ENCODE measurements around the gene LGALS3BP. TPM values are rescaled to one million over a fixed set of nuclear protein-coding genes. Genes with fewer than 3 reads are reported as not detected.

The LGALS3BP gene
- total and polyA plus RNA-seq, 2 experiments from 2014 or later: 15.1 to 36.5 TPM

GRCh38 chr17:78922816-78923498, 56.8 kb downstream of the LGALS3BP start:
- Mint-ChIP-seq H3K36me3 (ENCODE audit: low read depth) (no peaks in the 10 kb centered on the region; the same call in 2 of the 3 replicates), H3K9me3 (no peaks in the 10 kb centered on the region), H3K4me1 (peaks cover 28% of the 10 kb centered on the region), H3K27ac (no peak overlapping the region; the same call in 1 of the 2 replicates), H3K27me3 (ENCODE audit: insufficient read depth, low read depth, poor library complexity) (peaks cover 10% of the 10 kb centered on the region), H3K4me3 (peak overlapping the region; percentile 73)
- no peak overlapping the region for H2AFZ ChIP-seq
- 0 out of 2 replicates have a peak, but pooled peaks cover 3% of the 10 kb centered on the region for H3K36me3 ChIP-seq (ENCODE audit: insufficient read depth)
- TF ChIP-seq ZNF114 (CRISPR knock-in tag; IDR thresholded peaks at IDR 0.05) (no peak), CTCF (conservative IDR thresholded peaks at IDR 0.05; ENCODE audit: low read depth in 2 of 2) (no peak), POLR2AphosphoS5 (IDR thresholded peaks at IDR 0.05; ENCODE audit: low read depth) (no peak), STAT1 (IDR thresholded peaks at IDR 0.05; ENCODE audit: unreplicated experiment) (no peak), EZH2 (IDR thresholded peaks at IDR 0.05; ENCODE audit: low read depth, unreplicated experiment) (no peak), ZNF331 (CRISPR knock-in tag; IDR thresholded peaks at IDR 0.05; ENCODE audit: low read depth) (no peak), CREB1 (CRISPR knock-in tag; IDR thresholded peaks at IDR 0.05; ENCODE audit: low read depth) (no peak), REST (IDR thresholded peaks at IDR 0.05; ENCODE audit: unreplicated experiment) (no peak), NANOG (IDR thresholded peaks at IDR 0.05; ENCODE audit: borderline replicate concordance) (no peak), EZH2phosphoT487 (IDR thresholded peaks at IDR 0.05; ENCODE audit: unreplicated experiment) (no peak), JUNB (IDR thresholded peaks at IDR 0.05; ENCODE audit: unreplicated experiment) (no peak), ZNF462 (CRISPR knock-in tag; IDR thresholded peaks at IDR 0.05) (no peak)
- TF ChIP-seq, protein P1, sequence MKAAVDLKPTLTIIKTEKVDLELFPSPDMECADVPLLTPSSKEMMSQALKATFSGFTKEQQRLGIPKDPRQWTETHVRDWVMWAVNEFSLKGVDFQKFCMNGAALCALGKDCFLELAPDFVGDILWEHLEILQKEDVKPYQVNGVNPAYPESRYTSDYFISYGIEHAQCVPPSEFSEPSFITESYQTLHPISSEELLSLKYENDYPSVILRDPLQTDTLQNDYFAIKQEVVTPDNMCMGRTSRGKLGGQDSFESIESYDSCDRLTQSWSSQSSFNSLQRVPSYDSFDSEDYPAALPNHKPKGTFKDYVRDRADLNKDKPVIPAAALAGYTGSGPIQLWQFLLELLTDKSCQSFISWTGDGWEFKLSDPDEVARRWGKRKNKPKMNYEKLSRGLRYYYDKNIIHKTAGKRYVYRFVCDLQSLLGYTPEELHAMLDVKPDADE (IDR thresholded peaks at IDR 0.05): no peak
- no peak overlapping the region for H3K27ac ChIP-seq (ENCODE audit: low read depth)
- H3K4me3 ChIP-seq: peak overlapping the region; percentile 75; the same call in 1 of the 2 replicates
- H3K9me2 ChIP-seq (ENCODE audit: insufficient read depth): no peaks in the 10 kb centered on the region
- H3K79me2 ChIP-seq (replicated peaks; ENCODE audit: insufficient read depth): peaks cover 51% of the 10 kb centered on the region
- H3K4me2 ChIP-seq: peak overlapping the region; percentile 97
- H3K4me1 ChIP-seq (ENCODE audit: insufficient read depth): peaks cover 13% of the 10 kb centered on the region
- ATAC-seq: no peak
- 0 out of 2 replicates have a peak, but pooled peaks cover 3% of the 10 kb centered on the region for H3F3A ChIP-seq (replicated peaks; ENCODE audit: low read depth)
- H3K27me3 ChIP-seq (ENCODE audit: insufficient read depth): no peaks in the 10 kb centered on the region
- peaks cover 23% of the 10 kb centered on the region for H4K20me1 ChIP-seq (replicated peaks; ENCODE audit: insufficient read depth)
- DNase-seq (ENCODE audit: low spot score): no peak

Data from GM23338 (cell line).